Activated T-cell treated with anti-CD3 and anti-CD28 coated beads, Interleukin-2, amount 50 U/mL, for 4 hours (primary cell): ENCODE results near the gene MRPL22. TPM values are rescaled to one million over a fixed set of nuclear protein-coding genes. Genes with fewer than 3 reads are reported as not detected.
"Not testable (repeated sequence)": the region's sequence is repeated elsewhere in the genome, so short reads cannot be mapped to it uniquely, and the experiment has no call there.

Experiments used
- ATAC-seq, 2 donors: fragments of 200-7000 bp; cut with Tn5 transposase; one replicate each; pipeline ENCODE4 v1.10.0; 2021
- DNase-seq: peaks from one replicate; pipeline ENCODE4 v3.0.0-alpha.2; 2020
- H3K27me3 Mint-ChIP-seq: one replicate; pipeline ENCODE4 v1.8.0; 2021; ENCODE audit warnings: low read depth, mixed read lengths
- H3K36me3 Mint-ChIP-seq: one replicate; pipeline ENCODE4 v1.8.0; 2022; ENCODE audit warnings: mixed read lengths; ENCODE audit not compliant: insufficient read depth
- H3K4me1 Mint-ChIP-seq: one replicate; pipeline ENCODE4 v1.8.0; 2021; ENCODE audit warnings: low read depth, mixed read lengths
- H3K4me3 Mint-ChIP-seq: one replicate; pipeline ENCODE4 v1.8.0; 2021; ENCODE audit warnings: mild to moderate bottlenecking, moderate library complexity, mixed read lengths
- H3K9me3 Mint-ChIP-seq: one replicate; pipeline ENCODE4 v1.8.0; 2021; ENCODE audit warnings: mixed read lengths
- total RNA-seq, 3 donors: library from RNA; stranded (reverse); gene quantifications; one replicate each; pipeline ENCODE4 v1.2.1, GENCODE V29; 2021

MRPL22 gene
- total RNA-seq, 3 donors from 2014 or later = 85.9 to 96.4 (median 96.0) TPM

DNA sequence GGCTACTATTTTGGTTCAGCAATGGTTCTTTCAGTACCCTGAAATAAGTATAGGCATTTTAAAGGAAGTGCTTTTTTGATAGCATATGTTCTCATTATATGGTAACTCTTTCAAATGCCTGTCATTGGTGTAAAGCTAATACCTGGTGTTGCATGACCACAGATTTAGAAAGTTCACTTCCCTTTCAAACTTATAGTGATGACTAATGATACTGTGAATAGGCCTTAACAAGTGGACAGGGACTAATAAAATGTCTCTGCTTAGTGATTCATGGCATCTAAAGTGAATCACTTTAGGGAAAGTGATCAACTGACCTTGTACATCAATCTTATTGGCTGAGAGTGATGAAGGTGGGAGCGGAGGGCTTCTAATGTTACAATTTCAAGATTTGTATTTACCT, 21.6 kb downstream of the MRPL22 start:
- H3K4me3 Mint-ChIP-seq = no peak overlapping the region
- H3K27me3 Mint-ChIP-seq = no peaks in the 10 kb centered on the region
- H3K36me3 Mint-ChIP-seq = peaks cover 37% of the 10 kb centered on the region
- no peak for DNase-seq
- H3K4me1 Mint-ChIP-seq = peaks cover 1% of the 10 kb centered on the region
- ATAC-seq = no peak
- no peaks in the 10 kb centered on the region for H3K9me3 Mint-ChIP-seq

DNA sequence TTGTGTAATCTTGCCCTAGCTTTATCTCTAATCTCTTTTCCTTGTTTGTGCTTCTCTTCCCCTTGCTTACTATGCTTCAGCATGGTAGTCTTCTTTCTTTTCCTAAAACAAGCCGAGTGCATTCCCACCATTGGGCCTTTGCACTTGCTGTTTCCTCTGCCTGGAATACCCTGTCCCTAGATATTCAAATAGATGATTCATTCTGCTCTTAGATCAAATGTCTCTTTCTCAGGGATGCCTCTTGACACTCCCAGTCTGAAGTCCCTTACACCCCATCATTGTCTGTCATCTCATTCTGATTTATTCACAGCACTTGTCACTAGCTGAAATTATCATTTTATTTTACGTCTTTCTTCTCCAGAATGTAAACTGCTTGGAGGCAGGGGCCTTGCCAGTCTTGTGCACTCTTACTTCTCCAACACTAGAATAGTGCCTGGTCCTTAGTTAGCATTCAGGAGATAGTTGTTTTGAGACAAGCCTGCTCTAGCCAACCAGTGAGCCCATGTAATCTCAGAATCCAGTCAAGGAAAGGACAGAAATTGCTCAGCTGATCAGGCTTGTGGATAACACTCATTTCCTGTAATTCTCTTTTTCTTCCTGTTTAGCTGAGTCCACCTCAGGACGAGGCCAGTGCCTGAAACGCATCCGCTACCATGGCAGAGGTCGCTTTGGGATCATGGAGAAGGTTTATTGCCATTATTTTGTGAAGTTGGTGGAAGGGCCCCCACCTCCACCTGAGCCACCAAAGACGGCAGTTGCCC, 25.4 kb downstream of the MRPL22 start:
- ATAC-seq = no peak

GRCh38 chr5:154966874-154967273, 26.0 kb downstream of the MRPL22 start:
- DNase-seq (no peak), ATAC-seq (no peak)
- Mint-ChIP-seq H3K4me1 (peaks cover 1% of the 10 kb centered on the region), H3K9me3 (no peaks in the 10 kb centered on the region), H3K27me3 (no peaks in the 10 kb centered on the region), H3K4me3 (no peak overlapping the region), H3K36me3 (peaks cover 36% of the 10 kb centered on the region)

More for the DNA sequence above, 25.4 kb downstream of the MRPL22 start:
- H3K4me3 Mint-ChIP-seq = no peak overlapping the region
- DNase-seq = no peak
- no peaks in the 10 kb centered on the region for H3K27me3 Mint-ChIP-seq
- no peaks in the 10 kb centered on the region for H3K9me3 Mint-ChIP-seq
- H3K4me1 Mint-ChIP-seq = peaks cover 1% of the 10 kb centered on the region
- H3K36me3 Mint-ChIP-seq = peaks cover 34% of the 10 kb centered on the region

GRCh38 chr5:154967421-154968024, 26.6 kb downstream of the MRPL22 start:
- H3K27me3 Mint-ChIP-seq = no peaks in the 10 kb centered on the region
- H3K4me3 Mint-ChIP-seq = no peak overlapping the region
- H3K36me3 Mint-ChIP-seq = peaks cover 33% of the 10 kb centered on the region
- DNase-seq (no peak), ATAC-seq (no peak)
- no peaks in the 10 kb centered on the region for H3K9me3 Mint-ChIP-seq
- peaks cover 1% of the 10 kb centered on the region for H3K4me1 Mint-ChIP-seq

GRCh38 chr5:154968953-154969352, 28.1 kb downstream of the MRPL22 start:
- no peak overlapping the region for H3K4me3 Mint-ChIP-seq
- peaks cover 26% of the 10 kb centered on the region for H3K36me3 Mint-ChIP-seq
- H3K9me3 Mint-ChIP-seq = no peaks in the 10 kb centered on the region
- DNase-seq (no peak), ATAC-seq (no peak)
- H3K4me1 Mint-ChIP-seq = peaks cover 1% of the 10 kb centered on the region
- no peaks in the 10 kb centered on the region for H3K27me3 Mint-ChIP-seq

GRCh38 chr5:154970759-154971158, 29.9 kb downstream of the MRPL22 start:
- H3K4me3 Mint-ChIP-seq = no peak overlapping the region
- ATAC-seq = no peak

GRCh38 chr5:154971501-154971900, 30.6 kb downstream of the MRPL22 start:
- no peak for DNase-seq
- H3K4me1 Mint-ChIP-seq = no peaks in the 10 kb centered on the region
- H3K9me3 Mint-ChIP-seq = no peaks in the 10 kb centered on the region
- H3K36me3 Mint-ChIP-seq = peaks cover 19% of the 10 kb centered on the region
- no peaks in the 10 kb centered on the region for H3K27me3 Mint-ChIP-seq
- no peak overlapping the region for H3K4me3 Mint-ChIP-seq
- no peak for ATAC-seq

More at GRCh38 chr5:154970759-154971158, 29.9 kb downstream of the MRPL22 start:
- Mint-ChIP-seq H3K27me3 (no peaks in the 10 kb centered on the region), H3K36me3 (peaks cover 25% of the 10 kb centered on the region), H3K4me1 (no peaks in the 10 kb centered on the region), H3K9me3 (no peaks in the 10 kb centered on the region)
- no peak for DNase-seq

GRCh38 chr5:154972476-154973080, 31.7 kb downstream of the MRPL22 start:
- Mint-ChIP-seq H3K9me3 (no peaks in the 10 kb centered on the region), H3K4me3 (no peak overlapping the region), H3K4me1 (no peaks in the 10 kb centered on the region), H3K27me3 (no peaks in the 10 kb centered on the region), H3K36me3 (peaks cover 16% of the 10 kb centered on the region)
- DNase-seq (no peak), ATAC-seq (no peak)

GRCh38 chr5:154976082-154976481, 35.2 kb downstream of the MRPL22 start:
- not testable (repeated sequence) for H3K36me3 Mint-ChIP-seq, H3K27me3 Mint-ChIP-seq, H3K9me3 Mint-ChIP-seq, DNase-seq, H3K4me1 Mint-ChIP-seq, ATAC-seq, H3K4me3 Mint-ChIP-seq

- H3K4me1 Mint-ChIP-seq = no peaks in the 10 kb centered on the region
- H3K27me3 Mint-ChIP-seq = no peaks in the 10 kb centered on the region
- H3K4me3 Mint-ChIP-seq = no peak overlapping the region
- H3K9me3 Mint-ChIP-seq = no peaks in the 10 kb centered on the region
- H3K36me3 Mint-ChIP-seq = peaks cover 5% of the 10 kb centered on the region
- ATAC-seq = peak in 1 of 2 donors; percentile 52
- DNase-seq = no peak
These were observed 36.5 kb downstream of the MRPL22 start for GRCh38 chr5:154977409-154977808.

- not testable (repeated sequence) for H3K9me3 Mint-ChIP-seq, H3K4me1 Mint-ChIP-seq, DNase-seq, H3K4me3 Mint-ChIP-seq, ATAC-seq, H3K36me3 Mint-ChIP-seq, H3K27me3 Mint-ChIP-seq
These were observed 37.4 kb downstream of the MRPL22 start for GRCh38 chr5:154978294-154978693.

DNA sequence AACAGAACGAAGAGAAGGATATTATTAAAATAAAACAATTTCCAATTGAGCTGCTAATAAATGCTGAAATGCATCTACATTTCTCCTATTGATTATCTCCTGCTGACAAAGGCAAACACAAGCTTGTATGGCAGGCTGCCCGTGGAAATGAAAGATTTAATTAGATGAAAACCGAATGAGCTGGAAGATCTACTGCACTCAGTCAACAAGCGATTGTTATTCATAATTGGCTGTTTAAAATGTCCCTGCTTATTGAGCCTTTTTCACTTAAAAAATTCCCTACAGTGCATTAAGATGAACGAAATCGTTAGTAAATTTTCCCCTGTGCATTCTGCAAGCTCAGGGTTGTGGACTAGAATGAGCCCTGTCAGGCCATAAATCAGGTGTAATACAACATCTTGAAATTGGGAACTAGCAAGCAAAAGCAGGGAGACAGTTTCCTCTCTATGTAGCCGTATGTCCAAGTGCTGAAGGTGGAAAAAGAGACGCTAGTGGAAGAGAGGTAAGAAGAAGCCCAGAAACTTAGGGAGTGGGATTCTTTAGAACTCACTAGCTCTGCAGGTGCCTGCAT, 44.2 kb downstream of the MRPL22 start:
- Mint-ChIP-seq H3K36me3 (no peaks in the 10 kb centered on the region), H3K4me3 (no peak overlapping the region), H3K9me3 (no peaks in the 10 kb centered on the region), H3K27me3 (peaks cover 17% of the 10 kb centered on the region), H3K4me1 (no peaks in the 10 kb centered on the region)
- no peak for ATAC-seq
- no peak for DNase-seq

DNA sequence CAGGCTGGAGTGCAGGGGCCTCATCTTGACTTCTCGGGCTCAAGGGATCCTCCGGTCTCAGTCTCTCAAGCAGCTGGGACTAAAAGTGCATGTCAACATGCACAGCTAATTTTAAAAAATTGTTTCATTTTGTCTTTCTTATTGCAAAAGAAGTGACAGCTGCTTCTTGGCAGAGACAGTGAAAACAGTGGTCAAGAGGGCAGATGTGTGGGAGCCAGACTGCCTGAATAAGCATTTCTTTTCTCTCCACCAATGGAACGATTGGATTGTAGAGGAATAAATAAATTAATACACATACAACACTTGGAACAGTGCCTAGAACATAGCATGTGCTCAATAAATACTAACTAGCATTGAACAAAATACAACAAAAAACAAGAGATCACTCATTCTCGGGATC, 45.3 kb downstream of the MRPL22 start:
- DNase-seq = no peak
- Mint-ChIP-seq H3K4me3 (no peak overlapping the region), H3K27me3 (peaks cover 20% of the 10 kb centered on the region), H3K36me3 (no peaks in the 10 kb centered on the region), H3K9me3 (no peaks in the 10 kb centered on the region), H3K4me1 (no peaks in the 10 kb centered on the region)
- no peak for ATAC-seq

DNA sequence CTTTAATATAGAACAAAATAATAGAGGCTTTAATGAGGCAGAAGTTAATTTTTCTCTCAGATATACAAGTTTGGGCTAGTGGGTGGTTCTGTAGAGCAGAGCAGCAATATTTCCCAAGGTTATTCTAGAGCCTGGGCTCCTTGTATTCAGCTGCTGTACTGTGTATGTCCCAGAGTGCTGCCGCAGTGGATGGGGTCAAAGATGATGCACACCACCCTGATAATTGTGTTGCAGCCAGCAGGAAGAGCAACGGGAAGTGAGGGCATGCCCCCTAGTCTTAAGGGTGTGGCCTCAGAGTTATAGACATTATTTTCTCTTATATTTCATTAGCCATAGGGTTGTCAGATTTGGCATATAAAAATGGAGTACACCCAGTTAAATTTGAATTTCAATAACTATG, 48.8 kb downstream of the MRPL22 start:
- ATAC-seq (no peak), DNase-seq (no peak)
- Mint-ChIP-seq H3K9me3 (no peaks in the 10 kb centered on the region), H3K36me3 (no peaks in the 10 kb centered on the region), H3K27me3 (peaks cover 17% of the 10 kb centered on the region), H3K4me1 (no peaks in the 10 kb centered on the region), H3K4me3 (no peak overlapping the region)
